Limb (tissue), 2 donors: ENCODE results near the gene HNF4A.

ENCODE experiments used
- DNase-seq, 2 donors: peaks; one replicate each; pipeline ENCODE4 v3.0.0-alpha.2; 2016; ENCODE audit errors: extremely low spot score in 2 of 2

The HNF4A gene

GRCh38 chr20:44405785-44406571, 50.5 kb downstream of the HNF4A start:
- DNase-seq, result no peak

GRCh38 chr20:44406572-44407137, 51.2 kb downstream of the HNF4A start:
- DNase-seq, result no peak

- DNase-seq, result no peak
Measured at GRCh38 chr20:44407402-44408184, 52.1 kb downstream of the HNF4A start.

GRCh38 chr20:44409132-44409600, 53.7 kb downstream of the HNF4A start:
- DNase-seq, result no peak

- DNase-seq, result no peak
Measured at GRCh38 chr20:44410583-44411019, 55.1 kb downstream of the HNF4A start.

GRCh38 chr20:44411020-44411756, 55.7 kb downstream of the HNF4A start:
- DNase-seq, result no peak

GRCh38 chr20:44411757-44412401, 56.4 kb downstream of the HNF4A start:
- no peak for DNase-seq

- DNase-seq, result no peak
Measured at GRCh38 chr20:44412402-44413144, 57.1 kb downstream of the HNF4A start.

- DNase-seq, result no peak
Measured at GRCh38 chr20:44413575-44414345, 58.3 kb downstream of the HNF4A start.

- DNase-seq, result no peak
Measured at GRCh38 chr20:44414346-44414714, 58.8 kb downstream of the HNF4A start.

- no peak for DNase-seq
Measured at GRCh38 chr20:44414808-44415207, 59.3 kb downstream of the HNF4A start.

- DNase-seq, result no peak
Measured at GRCh38 chr20:44415833-44416715, 60.6 kb downstream of the HNF4A start.

- DNase-seq, result no peak
Measured at GRCh38 chr20:44418069-44418905, 62.8 kb downstream of the HNF4A start.

- no peak for DNase-seq
Measured at GRCh38 chr20:44419131-44419844, 63.8 kb downstream of the HNF4A start.

- DNase-seq, result no peak
Measured at GRCh38 chr20:44420497-44420896, 65.0 kb downstream of the HNF4A start.

GRCh38 chr20:44422083-44422482, 66.6 kb downstream of the HNF4A start:
- no peak for DNase-seq

- DNase-seq, result no peak
Measured at GRCh38 chr20:44423480-44423879, 68.0 kb downstream of the HNF4A start.
